GM19035 (cell line): ENCODE results near the gene KRTAP10-4.

Source experiments
- ATAC-seq: cut with Tn5 transposase; IDR thresholded peaks from one replicate; pipeline ENCODE4 v1.9.1; 2021; ENCODE audit not compliant: unreplicated experiment

The KRTAP10-4 gene

DNA sequence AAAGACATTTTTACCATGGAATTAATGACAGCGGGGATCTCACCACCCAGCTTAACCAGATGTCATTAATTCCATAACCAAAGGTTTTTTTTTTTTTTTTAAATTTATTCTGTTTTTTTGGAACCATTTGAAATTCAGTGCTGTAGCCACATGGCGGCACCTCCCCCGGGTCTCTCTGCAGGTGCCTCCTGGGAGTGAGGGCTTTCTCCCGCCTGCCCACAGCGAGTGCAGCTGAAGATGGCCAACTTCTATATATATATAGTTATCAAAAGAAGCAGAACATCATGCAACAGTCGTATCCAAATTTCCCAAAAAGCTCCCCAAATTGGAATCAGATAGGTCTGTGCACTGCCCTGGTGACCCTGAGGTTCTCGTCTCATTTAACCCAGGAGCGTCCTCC, 41.9 kb downstream of the KRTAP10-4 start:
- ATAC-seq = no peak

GRCh38 chr21:44615911-44616590, 42.5 kb downstream of the KRTAP10-4 start:
- ATAC-seq = no peak

DNA sequence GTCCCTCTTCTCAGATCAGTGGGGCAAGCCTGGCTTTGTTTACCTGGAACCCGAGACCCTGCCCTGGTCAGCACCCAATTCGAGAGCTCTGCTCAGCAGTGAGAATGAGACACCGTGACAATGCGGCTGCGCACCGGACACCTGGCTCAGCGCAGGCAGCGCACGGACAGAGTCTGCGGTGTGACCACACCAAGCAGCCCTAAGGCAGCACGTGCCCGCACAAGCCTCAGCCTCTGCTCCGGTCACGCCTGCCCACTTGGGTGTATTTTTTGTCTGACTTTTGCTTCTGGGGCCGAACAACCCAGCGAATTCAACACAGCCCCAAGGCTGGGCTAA, 43.0 kb downstream of the KRTAP10-4 start:
- no peak for ATAC-seq

DNA sequence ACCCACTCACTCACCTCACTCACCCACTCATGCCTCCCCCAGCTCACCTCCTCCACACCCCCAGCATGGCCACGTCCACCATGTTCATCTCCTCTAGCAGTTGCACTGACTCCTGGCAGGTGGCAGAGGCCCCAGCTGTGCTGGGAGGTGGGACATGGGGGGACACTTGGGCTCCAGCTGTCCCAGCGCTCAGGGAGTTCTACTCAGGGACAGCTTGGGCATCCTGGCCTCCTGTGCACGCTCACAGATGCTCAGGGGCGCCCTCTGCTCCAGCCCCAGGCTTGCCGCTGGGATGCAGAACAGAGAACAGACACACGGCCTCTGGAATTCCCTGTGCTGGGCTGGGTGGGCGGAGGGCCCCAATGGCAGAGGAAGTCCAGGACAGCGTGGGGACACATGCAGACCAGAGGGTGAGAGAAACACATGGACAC, 43.6 kb downstream of the KRTAP10-4 start:
- ATAC-seq = no peak

DNA sequence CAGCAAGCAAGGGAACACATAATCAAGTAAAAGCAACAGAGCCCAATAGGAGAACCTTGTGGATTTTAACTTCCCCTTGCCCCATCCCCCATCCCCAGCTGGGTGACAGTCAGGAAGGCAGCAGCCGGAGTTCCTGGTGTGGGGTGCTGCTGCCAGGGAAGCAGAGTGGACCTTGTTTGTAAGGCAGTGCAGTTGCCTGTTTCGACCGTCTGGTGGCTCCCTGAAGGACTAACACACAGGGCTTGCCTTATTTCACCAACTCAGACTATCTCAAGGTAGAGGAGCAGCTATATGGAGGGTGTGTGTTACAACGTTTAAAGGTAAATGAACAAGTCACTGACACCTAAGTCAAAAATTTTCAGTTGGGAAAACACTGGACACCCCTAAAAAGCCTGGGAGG, 45.0 kb downstream of the KRTAP10-4 start:
- ATAC-seq = no peak

DNA sequence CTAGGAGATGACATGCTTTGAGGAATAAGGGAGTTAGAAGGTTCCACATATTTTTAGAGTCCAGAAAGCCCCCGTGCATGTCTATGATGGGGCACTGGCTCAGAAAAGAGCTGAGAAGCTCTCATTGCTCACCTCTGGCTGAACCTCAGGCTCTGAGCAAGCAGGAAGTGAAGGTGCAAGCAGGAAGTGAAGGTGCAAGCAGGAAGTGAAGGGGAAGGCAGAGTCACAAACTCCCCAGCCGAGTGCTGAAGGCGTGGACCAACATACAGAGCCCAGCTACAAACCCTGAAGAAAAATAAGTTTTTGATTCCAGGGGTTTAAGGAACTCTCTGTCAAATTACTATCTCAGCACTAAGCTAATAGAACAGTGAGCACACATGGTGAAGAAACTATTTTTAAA, 45.4 kb downstream of the KRTAP10-4 start:
- ATAC-seq = no peak

- ATAC-seq = no peak
Measured at GRCh38 chr21:44619886-44620285, 46.4 kb downstream of the KRTAP10-4 start.

- ATAC-seq = no peak
Measured at GRCh38 chr21:44623575-44623974, 50.0 kb downstream of the KRTAP10-4 start.
